Activated CD8-positive, alpha-beta memory T cell treated with anti-CD3 and anti-CD28 coated beads, Interleukin-2, amount 50 U/mL, for 1 hour (primary cell): Measurements from ENCODE around the gene SUPV3L1.
"Not testable (repeated sequence)": the region's sequence is repeated elsewhere in the genome, so short reads cannot be mapped to it uniquely, and the experiment has no call there.

Experiments used
- DNase-seq: peaks from one replicate; pipeline ENCODE4 v3.0.0-alpha.2; 2020; ENCODE audit errors: extremely low read depth

The SUPV3L1 gene

DNA sequence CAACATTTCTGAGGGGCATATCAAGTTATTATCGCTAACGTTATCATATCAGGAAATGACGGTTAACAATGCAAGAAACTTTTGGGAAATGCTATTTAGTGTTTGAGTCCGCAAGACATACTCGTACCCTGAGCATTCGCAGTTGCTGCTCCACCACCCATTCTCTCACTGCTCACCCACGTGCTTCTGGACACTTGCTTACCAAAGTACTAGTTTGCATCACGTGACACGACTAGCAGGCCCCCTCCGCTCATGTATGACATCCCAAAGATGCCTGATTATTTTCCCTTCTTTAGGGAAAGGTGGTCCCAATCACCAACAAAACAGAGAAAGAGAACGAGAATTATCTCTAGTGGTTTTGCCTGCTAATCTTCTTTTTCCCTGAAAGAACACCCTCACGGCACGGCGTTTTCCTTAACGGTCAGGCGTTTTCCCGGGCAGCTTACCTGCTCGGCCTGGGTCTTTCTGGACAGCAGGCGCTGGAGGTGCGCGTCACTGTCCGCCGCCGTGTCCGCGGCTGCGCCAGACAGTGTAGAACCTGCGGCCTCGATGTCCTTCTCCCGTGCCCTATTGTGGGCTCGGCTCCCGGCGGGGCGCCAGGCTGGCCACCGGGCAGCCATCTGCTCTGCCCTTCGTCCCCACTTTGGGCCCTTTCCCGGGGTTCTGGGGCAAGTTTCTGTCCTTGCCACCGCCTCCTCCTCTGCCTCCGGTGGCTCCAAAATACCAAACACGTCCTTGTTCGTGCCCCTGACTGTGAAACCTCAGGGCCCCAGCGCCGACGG lies at the start of gene SUPV3L1:
Gene SUPV3L1 (plus strand): TSS at position 492 of the 782 bp plus-strand sequence. CDS start 58 bp downstream, at position 550.
- DNase-seq = peak; percentile 82

- no peak for DNase-seq
These were observed 49.8 kb upstream of the SUPV3L1 start for GRCh38 chr10:69130251-69130650.

GRCh38 chr10:69139961-69140360 lies 40.1 kb upstream of the SUPV3L1 start:
- no peak for DNase-seq

- DNase-seq = no peak
These were observed 38.7 kb upstream of the SUPV3L1 start for GRCh38 chr10:69141304-69141703.

DNA sequence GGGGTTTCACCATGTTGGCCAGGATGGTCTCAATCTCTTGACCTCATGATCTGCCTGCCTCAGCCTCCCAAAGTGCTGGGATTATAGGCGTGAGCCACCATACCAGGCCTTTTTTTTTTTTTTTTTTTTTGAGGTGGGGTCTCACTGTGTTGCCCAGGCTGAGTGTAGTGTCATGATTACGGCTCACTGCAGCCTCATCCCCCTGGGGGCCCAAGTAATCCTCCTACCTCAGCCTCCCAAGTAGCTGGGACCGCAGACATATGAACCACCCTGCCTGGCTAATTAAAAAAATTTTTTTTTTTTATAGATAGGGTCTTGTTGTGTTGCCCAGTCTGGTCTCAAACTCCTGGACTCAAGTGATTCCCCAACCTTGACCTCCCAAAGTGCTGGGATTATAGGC lies 38.0 kb upstream of the SUPV3L1 start:
- DNase-seq = not testable (repeated sequence)

DNA sequence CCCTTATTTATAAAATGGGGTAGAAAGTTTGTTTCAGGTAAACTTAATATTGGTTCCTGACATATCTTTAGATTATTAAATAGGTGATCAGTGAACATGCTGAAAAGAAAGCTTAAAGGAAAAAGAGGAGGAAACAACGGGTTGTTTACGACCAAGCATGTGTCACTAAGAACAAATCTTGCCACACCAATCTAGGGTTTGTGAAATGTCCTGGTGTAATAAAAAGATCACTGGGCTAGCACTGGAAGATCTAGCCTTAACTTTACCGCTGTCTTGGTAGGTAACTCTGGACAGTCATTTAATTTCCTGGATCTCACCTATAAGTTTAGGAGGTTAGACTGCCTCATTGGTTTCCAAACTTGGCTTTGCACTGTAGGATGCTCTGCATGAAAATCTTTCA lies 37.1 kb upstream of the SUPV3L1 start:
- no peak for DNase-seq

DNA sequence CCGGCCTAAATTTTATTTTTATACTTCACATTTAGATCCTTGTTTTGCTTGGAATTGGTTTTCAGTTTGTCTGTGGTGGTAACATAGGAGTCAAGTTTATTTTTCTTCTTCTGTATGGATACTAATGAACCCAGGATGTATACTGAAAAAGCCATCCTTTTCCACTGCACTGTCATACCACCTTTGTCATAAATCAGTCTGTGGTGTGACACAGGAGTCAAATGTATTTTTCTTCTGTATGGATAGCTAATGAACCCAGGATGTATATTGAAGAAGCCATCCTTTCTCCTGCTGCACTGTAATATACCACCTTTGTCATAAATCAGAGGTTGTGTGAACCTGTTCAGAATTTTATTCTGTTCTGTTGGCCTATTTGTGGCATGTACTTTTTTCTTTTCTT lies 34.7 kb upstream of the SUPV3L1 start:
- no peak for DNase-seq

DNA sequence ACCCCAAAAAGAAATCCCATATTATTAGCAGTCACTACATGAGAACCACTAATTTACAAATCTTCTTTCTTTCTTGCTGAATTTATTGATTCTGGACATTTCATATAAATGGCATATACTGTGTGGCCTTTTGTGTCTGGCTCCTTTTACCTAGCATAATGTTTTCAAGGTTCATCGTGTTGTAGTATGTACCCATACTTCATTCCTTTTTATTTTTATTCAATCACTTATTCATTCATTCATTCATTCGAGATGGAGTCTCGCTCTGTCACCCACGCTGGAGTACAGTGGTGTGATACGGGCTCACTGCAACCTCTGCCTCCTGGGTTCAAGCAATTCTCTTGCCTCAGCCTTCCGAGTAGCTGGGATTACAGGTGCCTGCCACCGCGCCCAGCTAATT lies 34.2 kb upstream of the SUPV3L1 start:
- DNase-seq = no peak

DNA sequence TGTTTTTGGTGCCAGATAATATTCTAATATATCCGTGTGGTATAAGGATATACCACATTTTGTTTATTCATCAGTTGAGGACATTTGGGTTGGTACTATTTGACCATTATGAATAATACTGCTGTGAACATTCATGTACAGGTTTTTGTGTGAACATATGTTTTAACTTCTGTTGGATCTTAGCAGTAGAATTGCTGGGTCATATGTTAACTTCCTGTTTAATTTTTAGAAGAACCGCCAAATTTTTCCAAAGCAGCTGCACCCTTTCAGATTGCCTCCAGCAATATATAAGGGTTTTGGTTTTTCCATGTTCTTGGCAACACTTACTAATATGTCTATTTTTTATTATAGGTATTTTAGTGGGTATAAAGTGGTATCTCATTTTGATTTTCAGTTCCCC lies 33.3 kb upstream of the SUPV3L1 start:
- DNase-seq = no peak

DNA sequence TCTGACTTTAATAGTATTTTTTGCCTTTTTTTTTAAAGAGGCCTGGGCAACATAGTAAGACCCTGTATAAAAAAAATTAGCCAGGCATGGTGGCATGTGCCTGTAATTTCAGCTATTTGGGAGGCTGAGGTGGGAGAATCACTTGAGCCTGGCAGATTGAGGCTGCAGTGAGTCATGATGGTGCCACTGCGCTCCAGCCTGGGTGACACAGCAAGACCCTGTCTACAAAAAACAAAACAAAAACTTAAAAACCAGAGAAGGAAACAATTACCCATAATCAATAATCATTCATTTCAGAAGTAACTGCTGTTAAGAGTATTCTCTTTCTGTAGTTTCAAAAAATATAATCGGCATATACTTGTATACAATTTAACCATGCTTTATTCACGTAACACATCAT lies 28.1 kb upstream of the SUPV3L1 start:
- DNase-seq = no peak

GRCh38 chr10:69153227-69153626 lies 26.8 kb upstream of the SUPV3L1 start:
- DNase-seq = no peak

- no peak for DNase-seq
These were observed 19.2 kb upstream of the SUPV3L1 start for GRCh38 chr10:69160809-69161241.

DNA sequence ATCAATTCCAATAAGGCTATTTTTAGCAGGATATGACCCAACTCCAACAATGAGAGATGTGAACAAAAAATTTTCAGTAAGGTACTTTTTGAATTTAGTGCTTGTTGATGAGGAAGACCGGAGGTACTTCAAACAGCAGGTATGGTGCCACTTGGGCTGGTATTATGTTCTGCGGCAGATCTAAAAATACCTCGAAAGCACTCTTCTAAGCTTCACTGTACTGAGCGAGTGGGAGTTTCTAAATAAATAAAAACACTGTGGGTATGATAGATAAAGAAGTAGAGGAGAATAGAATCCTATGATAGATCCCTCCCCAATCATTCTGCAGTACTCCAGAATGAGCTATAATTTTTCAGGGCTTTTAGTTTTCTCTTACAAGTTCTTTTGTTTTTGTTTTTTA lies 11.5 kb upstream of the SUPV3L1 start:
- no peak for DNase-seq

GRCh38 chr10:69172241-69172982 lies 7.6 kb upstream of the SUPV3L1 start:
- no peak for DNase-seq

DNA sequence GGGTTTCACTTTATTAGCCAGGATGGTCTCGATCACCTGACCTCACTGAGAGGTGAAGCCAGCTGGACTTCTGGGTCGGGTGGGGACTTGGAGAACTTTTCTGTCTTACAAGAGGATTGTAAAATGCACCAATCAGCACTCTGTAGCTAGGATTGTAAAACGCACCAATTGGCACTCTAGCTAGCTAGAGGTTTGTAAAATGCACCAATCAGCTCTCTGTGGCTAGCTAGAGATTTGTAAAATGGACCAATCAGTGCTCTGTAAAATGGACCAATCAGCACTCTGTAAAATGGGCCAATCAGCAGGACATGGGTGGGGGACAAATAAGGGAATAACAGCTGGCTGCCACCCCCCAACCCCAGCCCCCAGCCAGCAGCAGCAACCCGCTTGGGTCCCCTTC lies 4.7 kb upstream of the SUPV3L1 start:
- not testable (repeated sequence) for DNase-seq

DNA sequence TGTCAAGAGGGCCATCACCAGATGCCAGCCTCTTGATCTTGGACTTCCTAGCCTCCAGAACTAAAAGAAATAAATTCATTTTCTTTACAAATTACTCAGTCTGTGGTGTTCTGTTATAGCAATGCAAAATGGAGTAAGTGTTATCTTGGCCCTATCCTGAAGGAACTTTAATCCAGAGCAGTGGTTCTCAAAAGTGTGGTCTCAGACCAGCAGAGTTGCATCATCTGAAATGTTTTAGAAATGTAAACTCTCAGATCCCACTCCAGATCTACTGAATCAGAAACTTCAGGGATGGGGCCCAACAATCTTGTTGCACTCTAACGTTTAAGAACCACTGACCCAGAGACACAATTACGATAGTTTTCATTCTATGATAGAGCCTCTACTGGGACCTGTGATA lies 3.2 kb upstream of the SUPV3L1 start:
- DNase-seq = no peak

GRCh38 chr10:69179089-69179742 lies 818 bp upstream of the SUPV3L1 start:
- peak; percentile 56 for DNase-seq

DNA sequence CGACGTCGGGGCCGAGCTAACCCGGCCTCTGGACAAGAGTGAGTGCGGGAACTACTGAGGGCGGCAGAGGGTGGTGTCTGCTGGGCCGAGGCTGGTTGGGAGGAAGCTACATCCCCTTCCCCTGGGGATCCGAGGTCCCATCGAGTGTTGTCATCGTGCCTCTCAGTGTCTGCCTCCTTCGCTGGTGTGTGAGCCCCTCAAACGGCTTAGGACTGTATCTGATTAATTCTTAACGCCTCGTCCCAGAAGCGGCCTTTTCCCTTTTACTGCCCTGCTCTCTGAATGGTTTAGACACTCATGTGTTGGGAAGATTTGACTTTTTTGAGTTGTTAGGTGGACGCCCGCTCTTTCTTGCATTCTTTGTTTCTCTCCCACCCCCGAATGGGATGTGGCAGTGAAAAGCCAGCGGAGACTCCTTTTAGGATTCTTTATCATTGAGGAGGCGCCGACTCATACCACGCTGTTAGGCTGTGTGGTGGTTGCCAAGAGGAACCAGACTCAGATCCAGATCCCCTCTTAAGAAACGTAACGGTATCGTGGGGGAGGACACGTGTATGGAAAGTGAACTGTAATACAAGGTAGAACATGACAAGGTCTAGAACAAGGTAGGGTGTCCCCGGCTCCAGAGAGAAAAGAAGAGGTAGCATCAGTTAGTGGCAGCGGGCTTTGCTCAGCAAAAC lies 631 bp downstream of the SUPV3L1 start:
- peak; percentile 17 for DNase-seq

- no peak for DNase-seq
These were observed 1.4 kb downstream of the SUPV3L1 start for GRCh38 chr10:69181433-69181832.

GRCh38 chr10:69182005-69182404 lies 2.0 kb downstream of the SUPV3L1 start:
- DNase-seq = no peak

DNA sequence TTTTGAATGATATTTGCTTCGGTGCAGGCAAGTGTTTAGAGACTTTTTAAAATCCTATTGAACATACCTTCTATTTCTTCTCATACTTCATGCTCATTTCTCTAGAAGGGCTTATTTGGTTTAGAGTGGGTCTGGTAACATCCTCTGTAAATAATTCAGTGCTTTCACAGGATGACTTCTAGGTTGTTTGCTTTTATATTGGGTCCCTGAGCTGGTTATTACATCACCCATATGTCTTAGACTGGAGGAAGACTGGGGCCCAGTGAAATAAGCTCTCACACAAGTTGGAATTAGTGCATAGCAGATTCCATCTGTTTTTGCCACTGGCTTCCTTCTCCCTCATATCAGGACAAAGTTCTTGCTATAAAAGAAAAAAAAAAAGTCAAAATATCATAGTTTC lies 6.5 kb downstream of the SUPV3L1 start:
- no peak for DNase-seq

DNA sequence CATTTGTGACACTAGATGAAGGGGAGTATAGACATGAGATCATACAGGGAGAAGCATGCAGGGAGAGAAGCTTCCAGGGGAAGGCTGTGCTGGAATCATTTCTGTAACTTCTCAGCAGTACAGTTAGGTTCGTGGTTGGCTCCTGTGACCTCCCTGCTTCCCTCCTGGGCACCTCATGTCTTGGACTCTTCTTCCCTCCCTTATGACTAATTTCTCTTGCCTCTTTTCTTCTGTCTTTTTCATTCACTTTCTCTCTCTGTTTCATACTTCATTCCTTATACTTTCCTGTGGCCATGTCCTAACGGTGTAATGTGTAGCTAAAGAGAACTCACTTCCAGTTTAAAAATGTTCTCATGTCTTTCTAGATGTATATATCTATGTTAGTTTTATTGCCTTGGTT lies 21.0 kb downstream of the SUPV3L1 start:
- no peak for DNase-seq
